Central memory CD8-positive, alpha-beta T cell (primary cell): ENCODE measurements around the gene PRDX4.

Experiments
- ATAC-seq: fragments of 150-1000 bp; cut with Tn5 transposase; replicated peaks from 2 replicates; pipeline ENCODE4 v1.10.0; 2022; ENCODE audit warnings: mild to moderate bottlenecking, moderate FRiP score, moderate number of reproducible peaks; ENCODE audit not compliant: poor library complexity, severe bottlenecking; ENCODE audit errors: extremely low read depth
- DNase-seq, 2 donors: peaks; one replicate each; pipeline ENCODE4 v3.0.0; 2021; ENCODE audit warnings: low spot score in 2 of 2
- H3K27ac Mint-ChIP-seq: one replicate; pipeline ENCODE4 v1.8.0; 2022; ENCODE audit warnings: low read depth, mild to moderate bottlenecking, moderate library complexity, mixed read lengths
- H3K27me3 Mint-ChIP-seq: one replicate; pipeline ENCODE4 v1.8.0; 2022; ENCODE audit warnings: mixed read lengths
- H3K36me3 Mint-ChIP-seq: one replicate; pipeline ENCODE4 v1.8.0; 2022; ENCODE audit warnings: mild to moderate bottlenecking, moderate library complexity, mixed read lengths; ENCODE audit not compliant: insufficient read depth
- H3K4me1 Mint-ChIP-seq: one replicate; pipeline ENCODE4 v1.8.0; 2022; ENCODE audit warnings: mixed read lengths
- H3K4me3 Mint-ChIP-seq: one replicate; pipeline ENCODE4 v1.8.0; 2022; ENCODE audit warnings: mild to moderate bottlenecking, moderate library complexity, mixed read lengths
- H3K9me3 Mint-ChIP-seq: one replicate; pipeline ENCODE4 v1.8.0; 2022; ENCODE audit warnings: mixed read lengths

Gene PRDX4

DNA sequence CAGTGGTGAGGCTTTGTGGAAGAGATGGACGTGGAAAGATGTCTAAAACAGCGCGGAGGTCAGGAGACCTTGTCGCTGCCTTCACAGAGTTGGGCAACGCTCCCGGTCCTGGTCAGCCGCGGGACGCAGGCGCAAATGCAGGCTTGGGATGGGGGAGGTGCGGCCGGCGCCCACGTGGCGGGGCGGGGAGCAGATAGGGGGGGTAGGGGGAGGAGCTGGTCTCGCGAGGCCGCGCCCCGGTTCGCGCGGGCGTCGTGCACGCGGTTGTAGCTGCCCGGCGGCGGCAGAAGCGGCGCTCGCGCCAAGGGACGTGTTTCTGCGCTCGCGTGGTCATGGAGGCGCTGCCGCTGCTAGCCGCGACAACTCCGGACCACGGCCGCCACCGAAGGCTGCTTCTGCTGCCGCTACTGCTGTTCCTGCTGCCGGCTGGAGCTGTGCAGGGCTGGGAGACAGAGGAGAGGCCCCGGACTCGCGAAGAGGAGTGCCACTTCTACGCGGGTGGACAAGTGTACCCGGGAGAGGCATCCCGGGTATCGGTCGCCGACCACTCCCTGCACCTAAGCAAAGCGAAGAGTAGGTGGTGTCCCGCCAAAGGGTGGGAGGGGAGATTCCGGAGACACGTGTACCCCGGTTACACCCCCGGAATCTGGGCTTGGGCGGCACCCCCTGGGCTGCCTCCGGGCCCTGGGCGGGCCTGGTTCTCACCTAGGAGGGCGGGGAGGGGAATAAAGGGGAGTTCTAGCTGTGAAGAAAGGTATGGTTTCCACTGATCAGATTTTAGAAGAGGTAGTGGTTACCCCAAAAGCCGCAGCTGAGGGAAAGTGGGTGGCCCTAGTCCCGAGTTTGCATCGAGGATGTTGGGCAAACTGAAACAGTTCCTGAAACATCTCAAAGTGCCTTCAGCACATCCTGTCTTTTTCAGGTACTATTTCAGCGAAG, at the start of gene PRDX4:
Gene PRDX4, plus strand, starts transcription at position 255 of the 939 bp plus-strand sequence. Its CDS starts 78 bp downstream, at position 333.
- Mint-ChIP-seq H3K36me3 (peaks cover 9% of the 10 kb centered on the region), H3K4me1 (peaks cover 18% of the 10 kb centered on the region), H3K27me3 (no peaks in the 10 kb centered on the region), H3K27ac (peak within 1 kb of the TSS; percentile 77), H3K4me3 (peak within 1 kb of the TSS; percentile 86), H3K9me3 (no peaks in the 10 kb centered on the region)
- ATAC-seq (peak; percentile 83), DNase-seq (peak; percentile 19 to 29)

DNA sequence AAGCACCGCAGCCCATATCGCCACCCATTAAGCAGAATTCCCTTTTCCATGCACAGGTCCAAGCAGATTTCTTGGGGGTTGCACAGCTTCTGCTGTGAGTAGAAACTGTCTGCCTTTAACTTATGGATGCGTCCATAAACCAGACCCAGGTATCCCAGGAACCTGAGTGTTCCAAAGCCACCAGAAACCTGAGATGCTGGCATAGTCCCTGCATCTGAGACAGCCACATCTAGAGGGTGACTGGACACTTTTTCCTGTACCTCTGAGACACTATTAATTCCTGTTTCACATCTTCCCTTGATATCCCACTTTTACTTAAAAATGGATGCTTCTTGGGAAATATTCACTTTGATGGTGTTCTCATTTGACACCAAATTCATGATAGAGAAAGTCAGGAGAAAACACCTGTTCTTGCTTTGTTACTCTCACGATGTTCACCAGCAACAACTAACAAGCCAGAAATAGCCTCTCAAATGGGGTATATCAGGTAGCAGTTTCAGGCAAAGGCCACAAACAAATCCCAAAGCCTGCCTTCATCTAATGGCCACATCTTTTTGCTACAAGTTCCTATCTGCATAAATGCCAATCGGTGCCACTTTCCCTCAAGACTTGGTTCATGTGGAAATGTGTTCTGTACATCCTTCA, 45.5 kb upstream of the PRDX4 start:
- Mint-ChIP-seq H3K4me1 (no peaks in the 10 kb centered on the region), H3K27ac (no peak overlapping the region), H3K4me3 (no peak overlapping the region), H3K36me3 (no peaks in the 10 kb centered on the region), H3K27me3 (peaks cover 7% of the 10 kb centered on the region), H3K9me3 (no peaks in the 10 kb centered on the region)
- ATAC-seq = no peak
- no peak for DNase-seq

DNA sequence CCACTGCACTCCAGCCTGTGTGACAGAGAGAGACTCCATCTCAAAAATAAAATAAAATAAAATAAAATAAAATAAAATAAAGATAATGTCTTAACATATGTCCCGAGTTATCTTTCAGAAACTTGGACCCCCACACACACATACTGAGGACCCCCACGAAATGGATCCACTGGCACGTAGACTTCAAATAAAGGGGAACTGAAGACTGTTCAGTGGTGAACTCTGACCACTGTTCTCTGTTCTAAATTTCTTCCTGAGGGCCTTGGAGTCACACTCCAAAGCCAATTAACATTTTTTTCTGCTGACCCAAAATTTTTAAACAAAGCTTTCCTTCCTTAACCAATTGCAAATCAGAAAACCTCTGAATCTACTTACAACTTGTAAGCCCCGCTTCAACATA, 43.5 kb upstream of the PRDX4 start:
- Mint-ChIP-seq H3K27ac (no peak overlapping the region), H3K36me3 (no peaks in the 10 kb centered on the region), H3K9me3 (no peaks in the 10 kb centered on the region), H3K4me3 (no peak overlapping the region), H3K27me3 (peaks cover 7% of the 10 kb centered on the region), H3K4me1 (no peaks in the 10 kb centered on the region)
- ATAC-seq (no peak), DNase-seq (no peak)

DNA sequence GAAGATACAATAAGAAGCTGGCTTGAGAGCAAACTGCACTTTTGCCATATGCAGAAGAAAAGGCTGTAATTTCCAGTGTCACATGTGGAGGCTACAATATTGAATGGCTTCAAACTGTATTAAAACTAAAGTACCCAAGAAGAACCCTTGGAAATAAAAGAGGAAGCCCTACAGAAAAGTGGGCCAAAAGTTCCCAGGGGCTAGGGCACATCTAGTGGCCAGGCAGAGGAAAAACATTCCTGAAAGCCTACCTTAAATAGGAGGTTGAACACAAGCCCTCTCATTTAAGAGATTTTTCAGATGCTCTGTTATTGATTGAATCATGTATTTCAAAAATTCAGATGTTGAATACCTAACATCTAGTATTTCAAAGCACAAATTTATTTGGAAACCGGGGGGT, 40.6 kb upstream of the PRDX4 start:
- H3K9me3 Mint-ChIP-seq = no peaks in the 10 kb centered on the region
- no peak for ATAC-seq
- H3K4me1 Mint-ChIP-seq = no peaks in the 10 kb centered on the region
- no peak for DNase-seq
- H3K27ac Mint-ChIP-seq = no peak overlapping the region
- peaks cover 7% of the 10 kb centered on the region for H3K27me3 Mint-ChIP-seq
- no peaks in the 10 kb centered on the region for H3K36me3 Mint-ChIP-seq
- no peak overlapping the region for H3K4me3 Mint-ChIP-seq

DNA sequence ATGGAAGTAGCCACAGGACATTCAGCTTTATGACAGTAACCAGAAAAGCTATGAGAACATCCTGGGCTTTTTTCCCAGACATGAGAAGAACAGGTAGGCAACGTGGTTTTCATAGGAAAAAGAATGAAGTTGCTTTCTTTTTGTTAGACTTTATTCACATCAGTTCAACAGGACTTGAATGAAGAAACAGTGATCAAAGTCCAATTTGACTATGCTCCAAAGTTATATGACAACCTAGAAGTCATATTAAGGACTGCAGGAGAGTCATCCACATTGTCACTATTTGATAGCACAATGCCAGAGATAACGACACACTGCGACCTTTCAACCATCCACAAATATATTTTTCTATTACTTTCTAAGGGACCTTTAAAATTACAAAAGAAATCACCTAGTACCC, 39.2 kb upstream of the PRDX4 start:
- ATAC-seq (no peak), DNase-seq (no peak)
- no peak overlapping the region for H3K4me3 Mint-ChIP-seq
- H3K9me3 Mint-ChIP-seq = no peaks in the 10 kb centered on the region
- H3K36me3 Mint-ChIP-seq = no peaks in the 10 kb centered on the region
- H3K27ac Mint-ChIP-seq = no peak overlapping the region
- H3K4me1 Mint-ChIP-seq = no peaks in the 10 kb centered on the region
- peaks cover 7% of the 10 kb centered on the region for H3K27me3 Mint-ChIP-seq

DNA sequence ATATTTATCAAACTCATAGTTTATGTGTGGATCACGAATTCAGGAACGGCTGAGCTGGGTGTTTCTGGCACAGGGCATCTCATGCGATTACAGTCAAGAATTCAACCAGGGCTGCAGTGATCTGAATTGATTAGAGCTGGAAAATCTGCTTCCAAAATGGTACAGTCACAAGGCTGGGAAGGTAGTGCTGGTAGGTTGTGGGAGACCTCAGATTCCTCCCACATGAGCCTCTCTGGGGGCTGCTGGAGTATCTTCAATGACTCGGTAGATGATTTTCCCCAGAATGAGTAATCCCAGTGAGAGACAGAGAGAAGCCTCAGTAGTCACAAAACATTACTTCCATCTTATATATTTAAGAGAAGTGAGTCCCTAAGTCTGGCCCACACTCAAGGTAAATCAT, 36.2 kb upstream of the PRDX4 start:
- Mint-ChIP-seq H3K27ac (no peak overlapping the region), H3K4me1 (no peaks in the 10 kb centered on the region), H3K27me3 (no peaks in the 10 kb centered on the region), H3K4me3 (no peak overlapping the region), H3K36me3 (peaks cover 3% of the 10 kb centered on the region), H3K9me3 (no peaks in the 10 kb centered on the region)
- DNase-seq = no peak
- no peak for ATAC-seq

DNA sequence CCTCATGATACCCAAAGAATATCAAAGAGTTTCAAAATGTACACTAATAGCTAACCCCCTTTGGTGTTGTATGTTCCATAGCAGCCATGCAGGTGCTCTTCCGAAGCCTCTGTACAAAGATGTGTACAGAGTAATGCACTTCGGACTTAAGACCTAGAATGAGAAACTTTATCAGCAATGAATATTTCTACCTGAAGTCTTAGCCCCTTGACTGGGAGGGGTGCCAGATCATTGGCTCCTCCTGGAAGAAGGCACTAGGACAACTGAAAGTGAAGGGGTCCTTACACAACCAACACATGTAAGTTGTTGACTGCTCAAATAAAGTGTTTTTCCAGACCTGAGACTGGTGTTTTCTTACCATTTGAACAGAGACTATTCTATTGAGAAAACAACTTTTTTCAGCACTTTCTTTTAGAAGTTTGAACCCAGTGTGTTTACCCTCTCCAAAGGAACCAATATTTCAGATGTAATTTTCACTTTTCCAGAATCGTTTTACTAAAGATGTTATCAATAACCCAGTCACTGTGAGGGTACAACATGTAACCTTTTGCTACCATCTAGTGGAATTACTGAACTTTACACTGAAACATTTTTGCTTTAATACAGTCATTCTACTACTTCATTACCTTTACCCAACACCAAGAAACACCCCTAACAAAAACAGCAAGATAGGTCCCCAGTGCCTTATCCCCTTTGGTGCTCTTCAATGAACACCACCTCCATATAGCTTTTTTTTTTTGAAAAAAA, 33.3 kb upstream of the PRDX4 start:
- ATAC-seq (no peak), DNase-seq (no peak)
- Mint-ChIP-seq H3K4me3 (no peak overlapping the region), H3K36me3 (peaks cover 3% of the 10 kb centered on the region), H3K27ac (no peak overlapping the region), H3K4me1 (no peaks in the 10 kb centered on the region), H3K27me3 (no peaks in the 10 kb centered on the region), H3K9me3 (no peaks in the 10 kb centered on the region)

DNA sequence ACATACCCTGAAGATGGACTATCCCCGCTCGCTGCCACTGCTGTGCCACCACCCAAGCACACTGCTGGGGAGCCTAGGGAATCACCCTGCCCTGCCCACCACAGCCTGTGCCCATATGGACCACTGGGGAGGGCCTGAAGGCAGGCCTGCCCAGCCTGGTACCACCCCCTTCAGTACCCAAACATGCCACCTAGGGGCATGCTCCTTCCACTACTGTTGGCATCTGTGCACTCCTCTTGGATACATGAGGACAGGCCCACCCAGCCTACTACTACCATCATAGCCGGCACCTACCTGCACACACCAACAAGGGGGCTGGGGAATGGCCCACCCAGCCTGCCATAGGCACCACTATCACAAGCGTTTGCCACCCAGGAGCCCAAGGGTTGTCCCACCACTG, 30.1 kb upstream of the PRDX4 start:
- ATAC-seq = no peak
- no peaks in the 10 kb centered on the region for H3K9me3 Mint-ChIP-seq

DNA sequence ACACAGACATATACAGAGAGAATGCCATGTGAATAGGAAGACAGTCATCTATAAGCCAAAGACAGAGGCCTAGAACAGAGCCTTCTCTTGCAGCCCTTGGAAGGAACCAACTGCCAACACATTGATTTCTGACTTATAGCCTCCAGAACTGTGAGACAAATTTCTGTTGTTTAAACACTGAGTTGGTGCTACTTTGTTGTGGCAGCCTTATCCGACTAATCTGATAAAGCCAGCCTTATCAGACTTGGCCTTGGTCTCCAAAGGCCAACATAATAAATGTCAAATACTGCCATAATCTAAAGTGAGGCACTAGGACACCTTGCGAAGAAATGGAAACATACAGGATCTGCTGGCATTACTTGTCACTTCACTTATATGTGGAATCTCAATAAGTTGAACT, 24.3 kb upstream of the PRDX4 start:
- Mint-ChIP-seq H3K4me1 (no peaks in the 10 kb centered on the region), H3K27me3 (no peaks in the 10 kb centered on the region), H3K27ac (no peak overlapping the region), H3K9me3 (no peaks in the 10 kb centered on the region), H3K36me3 (no peaks in the 10 kb centered on the region), H3K4me3 (no peak overlapping the region)
- DNase-seq (no peak), ATAC-seq (no peak)

More for the DNA sequence above, 30.1 kb upstream of the PRDX4 start:
- Mint-ChIP-seq H3K4me1 (no peaks in the 10 kb centered on the region), H3K4me3 (no peak overlapping the region), H3K27ac (no peak overlapping the region), H3K27me3 (no peaks in the 10 kb centered on the region), H3K36me3 (peaks cover 3% of the 10 kb centered on the region)
- DNase-seq = no peak

DNA sequence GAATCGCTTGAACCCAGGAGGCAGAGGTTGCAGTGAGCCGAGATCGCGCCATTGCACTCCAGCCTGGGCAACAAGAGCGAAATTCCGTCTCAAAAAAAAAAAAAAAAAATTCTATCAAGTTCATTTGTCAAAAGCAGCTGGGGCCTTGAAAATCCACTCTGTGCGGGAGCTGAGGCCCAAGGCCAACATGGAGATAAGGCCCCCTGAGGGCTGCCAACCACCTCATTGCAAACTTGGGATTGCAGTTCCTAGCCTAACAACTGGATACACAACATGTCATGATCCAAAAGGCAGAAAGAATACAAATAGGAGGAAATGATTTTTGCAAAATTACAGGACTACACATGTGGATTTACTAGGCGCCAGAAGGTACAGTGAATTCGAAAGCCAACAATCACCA, 22.5 kb upstream of the PRDX4 start:
- no peaks in the 10 kb centered on the region for H3K9me3 Mint-ChIP-seq
- no peaks in the 10 kb centered on the region for H3K36me3 Mint-ChIP-seq

DNA sequence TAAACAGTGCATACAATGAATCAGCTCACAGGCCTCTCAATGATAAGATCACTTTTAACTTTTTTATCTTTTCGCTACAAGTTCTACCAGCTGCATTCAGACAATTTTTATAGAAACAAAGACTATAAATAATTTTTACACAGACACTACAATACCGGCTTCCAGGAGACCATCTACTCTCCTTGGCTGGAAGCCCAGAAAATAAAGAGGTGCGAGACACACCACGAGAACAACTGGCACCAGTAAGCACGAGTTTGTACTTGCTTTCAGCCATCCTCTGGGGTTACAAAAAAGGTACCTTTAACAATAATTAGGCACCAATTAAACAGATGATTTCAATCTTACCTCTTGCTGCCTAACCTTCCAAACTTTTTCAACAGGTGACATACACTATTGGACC, 11.2 kb upstream of the PRDX4 start:
- H3K4me3 Mint-ChIP-seq = no peak overlapping the region

More for the DNA sequence above, 22.5 kb upstream of the PRDX4 start:
- no peak for DNase-seq
- Mint-ChIP-seq H3K27me3 (no peaks in the 10 kb centered on the region), H3K4me3 (no peak overlapping the region), H3K27ac (no peak overlapping the region), H3K4me1 (no peaks in the 10 kb centered on the region)
- no peak for ATAC-seq

DNA sequence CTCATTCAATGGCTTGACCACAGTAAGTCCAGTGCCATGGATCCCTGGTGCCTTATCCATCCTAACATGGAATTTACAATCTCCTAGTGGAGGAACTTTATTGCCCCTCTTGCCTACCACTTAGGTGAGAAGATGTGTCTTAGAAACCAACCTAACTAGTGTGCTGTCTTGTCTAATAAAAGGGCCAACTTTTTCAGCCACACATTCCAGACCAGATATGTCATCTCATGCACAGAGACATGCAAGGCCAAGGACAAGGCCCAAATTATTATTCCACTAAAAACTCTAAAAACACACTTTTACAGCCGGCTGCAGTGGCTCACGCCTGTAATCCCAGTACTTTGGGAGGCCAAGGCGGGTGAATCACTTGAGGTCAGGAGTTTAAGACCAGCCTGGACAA, 10.6 kb upstream of the PRDX4 start:
- no peak overlapping the region for H3K27ac Mint-ChIP-seq
- no peaks in the 10 kb centered on the region for H3K27me3 Mint-ChIP-seq
- peaks cover 1% of the 10 kb centered on the region for H3K36me3 Mint-ChIP-seq
- ATAC-seq = no peak
- DNase-seq = no peak
- no peak overlapping the region for H3K4me3 Mint-ChIP-seq
- peaks cover 5% of the 10 kb centered on the region for H3K4me1 Mint-ChIP-seq
- no peaks in the 10 kb centered on the region for H3K9me3 Mint-ChIP-seq

More for the DNA sequence above, 11.2 kb upstream of the PRDX4 start:
- Mint-ChIP-seq H3K27me3 (no peaks in the 10 kb centered on the region), H3K27ac (no peak overlapping the region), H3K36me3 (peaks cover 1% of the 10 kb centered on the region), H3K9me3 (no peaks in the 10 kb centered on the region), H3K4me1 (no peaks in the 10 kb centered on the region)
- ATAC-seq (no peak), DNase-seq (no peak)
